ENCODE measurements around the gene TSKS.

Gene TSKS

DNA sequence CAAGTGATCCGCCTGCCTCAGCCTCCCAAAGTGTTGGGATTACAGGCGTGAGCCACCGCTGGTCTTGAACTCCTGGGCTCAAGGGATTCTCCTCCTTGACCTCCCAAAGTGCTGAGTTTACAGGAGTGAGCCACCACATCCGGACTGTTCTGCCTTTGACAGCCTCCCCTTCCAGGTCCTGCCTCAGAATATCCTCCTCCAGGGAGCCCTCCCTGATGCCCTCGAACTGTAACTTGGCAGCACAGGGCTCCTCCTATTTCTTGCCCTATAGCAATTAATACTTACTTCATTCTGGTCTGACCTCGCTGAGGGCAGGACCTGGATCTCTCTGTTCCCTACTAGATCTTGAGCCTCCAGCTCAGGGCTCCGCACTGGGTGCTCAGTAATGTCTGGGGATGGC is 66.2 kb downstream of the TSKS start:
- no peaks in the 10 kb centered on the region for H3K9me3 ChIP-seq (ENCODE audit: control insufficient read depth, low read length)
- no peaks in the 10 kb centered on the region for H3K36me3 ChIP-seq (ENCODE audit: control insufficient read depth, insufficient read depth, low read length)
- H3K4me1 ChIP-seq (ENCODE audit: control insufficient read depth, insufficient read depth, low read length), result no peaks in the 10 kb centered on the region
- H3K4me3 ChIP-seq (ENCODE audit: low read length), result no peak overlapping the region
- peaks cover 8% of the 10 kb centered on the region for H3K27me3 ChIP-seq (ENCODE audit: control insufficient read depth, insufficient read depth, low read length)
- no peak overlapping the region for H3K9ac ChIP-seq (ENCODE audit: low read length)

DNA sequence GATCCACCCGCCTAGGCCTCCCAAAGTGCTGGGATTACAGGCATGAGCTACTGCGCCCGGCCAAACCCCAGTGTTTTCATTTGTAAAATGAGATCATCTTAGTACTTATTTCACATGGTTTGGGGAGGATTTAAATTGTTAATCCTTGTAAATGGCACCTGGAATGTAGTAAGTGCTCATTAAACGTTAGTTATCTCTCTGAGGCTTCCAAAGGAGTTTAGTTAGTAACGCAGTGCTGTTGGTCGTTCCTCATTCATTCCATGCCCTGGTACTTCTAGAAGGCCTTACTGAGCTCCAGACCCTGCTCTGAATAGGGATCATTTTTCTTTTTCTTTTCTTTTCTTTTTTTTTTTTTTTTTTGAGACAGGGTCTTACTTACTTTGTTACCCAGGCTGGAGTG is 67.0 kb downstream of the TSKS start:
- peaks cover 14% of the 10 kb centered on the region for H3K27me3 ChIP-seq (ENCODE audit: control insufficient read depth, insufficient read depth, low read length)
- no peak overlapping the region for H3K9ac ChIP-seq (ENCODE audit: low read length)
- H3K36me3 ChIP-seq (ENCODE audit: control insufficient read depth, insufficient read depth, low read length), result no peaks in the 10 kb centered on the region
- H3K4me1 ChIP-seq (ENCODE audit: control insufficient read depth, insufficient read depth, low read length), result no peaks in the 10 kb centered on the region
- H3K9me3 ChIP-seq (ENCODE audit: control insufficient read depth, low read length), result no peaks in the 10 kb centered on the region
- H3K4me3 ChIP-seq (ENCODE audit: low read length), result no peak overlapping the region

GRCh38 chr19:49692147-49692506 is 71.0 kb downstream of the TSKS start:
- H3K4me3 ChIP-seq (ENCODE audit: low read length), result no peak overlapping the region
- peaks cover 16% of the 10 kb centered on the region for H3K4me1 ChIP-seq (ENCODE audit: control insufficient read depth, insufficient read depth, low read length)
- H3K36me3 ChIP-seq (ENCODE audit: control insufficient read depth, insufficient read depth, low read length), result no peaks in the 10 kb centered on the region
- H3K27me3 ChIP-seq (ENCODE audit: control insufficient read depth, insufficient read depth, low read length), result peaks cover 24% of the 10 kb centered on the region
- no peaks in the 10 kb centered on the region for H3K9me3 ChIP-seq (ENCODE audit: control insufficient read depth, low read length)
- H3K9ac ChIP-seq (ENCODE audit: low read length), result no peak overlapping the region

DNA sequence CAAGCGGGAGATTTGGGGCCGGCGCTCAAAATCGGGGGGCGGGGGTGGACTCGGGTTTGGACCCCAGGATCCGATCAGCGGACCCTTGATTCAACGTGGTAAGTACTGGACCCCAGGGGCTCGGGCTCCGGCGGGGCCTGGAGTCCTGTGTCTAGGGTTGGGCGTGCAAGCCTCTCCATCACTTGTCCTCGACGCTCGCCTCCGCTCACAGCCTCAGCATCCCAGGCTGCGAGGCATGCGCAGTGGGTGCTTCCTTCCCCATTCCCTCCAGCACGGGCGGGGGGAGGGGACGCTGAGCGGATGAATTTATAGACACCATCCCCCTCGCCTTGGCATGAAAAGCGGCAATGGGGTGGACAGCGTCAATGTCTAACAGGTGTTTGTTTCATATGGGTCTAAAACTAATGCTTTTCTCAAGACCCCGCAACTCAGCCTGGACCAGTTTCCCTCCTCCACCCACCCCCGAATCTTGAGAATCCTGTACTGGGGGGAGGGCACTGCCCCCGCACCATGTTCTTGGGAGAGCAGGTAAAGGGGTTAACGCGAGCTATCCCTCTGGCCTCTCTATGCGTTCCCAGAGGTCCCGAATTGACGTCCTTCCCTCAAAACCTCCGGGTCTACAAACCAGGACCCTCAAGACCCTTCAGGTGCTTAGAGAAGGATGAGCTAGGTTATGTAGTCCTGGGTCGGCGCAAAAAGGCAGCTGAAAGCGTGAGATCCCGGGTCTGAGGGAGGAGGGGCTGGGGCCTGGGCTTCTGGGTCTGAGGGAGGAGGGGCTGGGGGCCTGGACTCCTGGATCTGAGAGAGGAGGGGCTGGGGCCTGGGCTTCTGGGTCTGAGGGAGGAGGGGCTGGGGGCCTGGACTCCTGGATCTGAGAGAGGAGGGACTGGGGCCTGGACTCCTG is 71.6 kb downstream of the TSKS start:
- no peaks in the 10 kb centered on the region for H3K9me3 ChIP-seq (ENCODE audit: control insufficient read depth, low read length)
- H3K9ac ChIP-seq (ENCODE audit: low read length), result no peak overlapping the region
- no peaks in the 10 kb centered on the region for H3K36me3 ChIP-seq (ENCODE audit: control insufficient read depth, insufficient read depth, low read length)
- H3K27me3 ChIP-seq (ENCODE audit: control insufficient read depth, insufficient read depth, low read length), result peaks cover 24% of the 10 kb centered on the region
- H3K4me3 ChIP-seq (ENCODE audit: low read length), result no peak overlapping the region
- H3K4me1 ChIP-seq (ENCODE audit: control insufficient read depth, insufficient read depth, low read length), result peaks cover 16% of the 10 kb centered on the region

DNA sequence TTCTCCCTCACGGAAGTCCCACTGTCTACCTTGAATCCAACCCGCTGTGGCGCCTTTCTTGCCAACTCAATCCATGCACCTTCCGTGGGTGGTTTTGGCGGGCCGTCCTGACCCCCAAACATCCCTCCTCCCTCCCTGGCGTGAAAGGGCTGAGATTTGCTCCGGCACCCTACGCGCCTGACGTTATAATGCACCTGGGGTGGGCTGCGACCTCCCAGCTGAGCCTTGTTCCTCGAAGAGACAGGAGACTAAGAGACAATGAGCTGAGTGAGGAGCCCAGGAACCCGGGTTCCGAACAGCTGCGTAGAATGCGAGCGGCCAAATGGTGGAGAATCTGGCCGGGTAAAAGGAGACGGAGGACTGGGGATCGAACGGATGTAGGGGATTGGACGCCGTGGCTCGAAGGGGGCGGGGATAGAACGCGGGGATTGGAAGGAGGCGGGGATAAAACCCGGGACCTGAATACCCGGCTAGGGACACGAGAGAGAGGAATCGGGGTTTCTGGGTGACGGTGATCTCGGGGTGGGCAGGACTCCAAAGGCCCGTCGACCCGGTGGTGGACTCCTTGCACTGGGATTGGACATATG is 72.4 kb downstream of the TSKS start, which contains the start of gene CPT1C:
CPT1C (plus strand) TSS at position 461 of the 587 bp plus-strand sequence. CDS start 1,137 bp downstream, outside the sequence.
- Histone ChIP-seq H3K9me3 (ENCODE audit: control insufficient read depth, low read length) (no peaks in the 10 kb centered on the region), H3K27me3 (ENCODE audit: control insufficient read depth, insufficient read depth, low read length) (peaks cover 24% of the 10 kb centered on the region), H3K9ac (ENCODE audit: low read length) (peak within 1 kb of the TSS; percentile 69), H3K4me3 (ENCODE audit: low read length) (peak within 1 kb of the TSS; percentile 40), H3K36me3 (ENCODE audit: control insufficient read depth, insufficient read depth, low read length) (no peaks in the 10 kb centered on the region), H3K4me1 (ENCODE audit: control insufficient read depth, insufficient read depth, low read length) (peaks cover 16% of the 10 kb centered on the region)

GRCh38 chr19:49690079-49690655 is 72.9 kb downstream of the TSKS start:
- Histone ChIP-seq H3K9me3 (ENCODE audit: control insufficient read depth, low read length) (no peaks in the 10 kb centered on the region), H3K4me3 (ENCODE audit: low read length) (peak overlapping the region; percentile 40), H3K9ac (ENCODE audit: low read length) (peak overlapping the region; percentile 69), H3K36me3 (ENCODE audit: control insufficient read depth, insufficient read depth, low read length) (no peaks in the 10 kb centered on the region), H3K4me1 (ENCODE audit: control insufficient read depth, insufficient read depth, low read length) (peaks cover 16% of the 10 kb centered on the region), H3K27me3 (ENCODE audit: control insufficient read depth, insufficient read depth, low read length) (peaks cover 24% of the 10 kb centered on the region)

All from mucosa of stomach (tissue), 1 donor.